SH-SY5Y (cell line): Measurements from ENCODE around the gene GMDS.

Experiments used
- GATA2 ChIP-seq: IDR thresholded peaks from 2 replicates; pipeline ENCODE4 v1.6.1; 2011; ENCODE audit warnings: mild to moderate bottlenecking, low read depth, low read length
- GATA3 ChIP-seq: IDR thresholded peaks from 2 replicates; pipeline ENCODE4 v1.6.1; 2011; ENCODE audit warnings: low read depth, mild to moderate bottlenecking, low read length, moderate library complexity

GRCh38 chr6:1592852-1593251 lies 652.6 kb downstream of the GMDS start:
- TF ChIP-seq GATA2 (no peak), GATA3 (no peak)
